ENCODE data around the gene GRB14.

DNA sequence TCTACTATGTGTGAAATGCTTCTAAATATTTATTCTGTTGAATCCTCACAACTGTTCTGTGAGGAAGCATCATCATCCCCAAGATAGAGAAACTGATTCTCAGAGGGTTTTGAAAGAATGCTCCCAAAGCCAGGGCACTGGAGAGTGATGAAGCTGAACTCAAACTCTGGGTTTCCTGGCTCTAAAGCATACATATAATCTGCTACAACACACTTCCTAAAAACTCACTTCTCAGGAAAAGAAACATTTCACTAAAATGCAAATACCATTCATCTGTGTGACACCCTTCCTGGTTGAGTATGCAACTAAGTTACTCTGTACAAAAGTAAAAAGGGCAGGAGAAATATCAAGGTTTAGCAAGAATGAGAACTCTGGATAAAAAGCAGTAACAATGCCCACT is 58.6 kb downstream of the GRB14 start:
- no peak for TF ChIP-seq CTCF (IDR thresholded peaks at IDR 0.05; ENCODE audit: low read length)
- TF ChIP-seq EZH2 (optimal IDR thresholded peaks at IDR 0.05; ENCODE audit: low read depth, low read length), result no peak
- TF ChIP-seq EZH2phosphoT487 (IDR thresholded peaks at IDR 0.05; ENCODE audit: low read length), result no peak

Data from MM.1S (cell line).